Heart left ventricle (tissue), 13 donors: ENCODE data around the gene CHRNA7.

ENCODE experiments used
- CTCF ChIP-seq, 12 donors: fragments of 200-600 bp; sonication (generic) in 4 of 12; IDR thresholded peaks; one replicate each; pipeline versions ENCODE4 v1.5.0 to v1.8.0; 2018 to 2022; ENCODE audit warnings: antibody characterized with exemption in 12 of 12, mild to moderate bottlenecking in 5 of 12
- POLR2A ChIP-seq, 2 donors: fragments of 450-650 bp; IDR thresholded peaks; one replicate each; pipeline ENCODE4 v1.6.1; 2017; ENCODE audit warnings: antibody characterized with exemption in 2 of 2, mild to moderate bottlenecking in 2 of 2, moderate library complexity in 2 of 2
- donor health status: ischemic (EF 13 %, LVEDD 7.1; RV severe dilation, severe dysfunction).
- donor health status: DM: no; HTN: yes; CAD: no.
- donor health status: DM: no; HTN: no; CAD: no.
- donor health status: ischemic (EF 25% LVEDD 6.9; RV normal size, moderate dysfunction).
- donor health status: ischemic (EF 25% LVEDD 5.7; RV mildly dilated, moderate dysfunction).
- donor health status: ischemic (EF 35%, LVEDD 5.7; RV mildly dilated, moderate dysfunction).
- donor health status: nonischemic (EF 11% LVEDD 7.7; RV severe dilation, severe dysfunction).
- donor health status: DM: yes; HTN: yes; CAD: no.
- donor health status: PGD.
- donor health status: ischemic (EF 29% LVEDD 5.4; RV normal size, mild dysfunction).
- donor health status: nonischemic (EF 23%, LVEDD 6.1; RV moderate dilation, normal function).

- no peak for TF ChIP-seq CTCF (IDR thresholded peaks at IDR 0.05)
- no peak for TF ChIP-seq POLR2A (IDR thresholded peaks at IDR 0.05)
Observed at GRCh38 chr15:31985607-31986006, 44.7 kb upstream of the CHRNA7 start.
